Suprapubic skin (tissue), 4 donors: Measurements from ENCODE around the gene RCOR1. TPM values are rescaled to one million over a fixed set of nuclear protein-coding genes. Genes with fewer than 3 reads are reported as not detected.
"Not testable (repeated sequence)": the region's sequence is repeated elsewhere in the genome, so short reads cannot be mapped to it uniquely, and the experiment has no call there.

Experiments
- DNase-seq, 2 donors: peaks; one replicate each; pipeline ENCODE4 v3.0.0-alpha.2; 2019; ENCODE audit warnings: low spot score in 2 of 2
- H3K27ac ChIP-seq: fragments of 200-600 bp; sonication (generic); one replicate; pipeline ENCODE4 v1.5.1; 2019
- H3K27me3 ChIP-seq: fragments of 200-600 bp; sonication (generic); one replicate; pipeline ENCODE4 v1.5.1; 2019
- H3K36me3 ChIP-seq: fragments of 200-600 bp; sonication (generic); one replicate; pipeline ENCODE4 v1.5.1; 2019
- H3K4me1 ChIP-seq: fragments of 200-600 bp; sonication (generic); one replicate; pipeline ENCODE4 v1.5.1; 2019
- H3K4me3 ChIP-seq: fragments of 200-600 bp; sonication (generic); one replicate; pipeline ENCODE4 v1.5.1; 2019; ENCODE audit warnings: mild to moderate bottlenecking
- H3K9me3 ChIP-seq: fragments of 200-600 bp; sonication (generic); one replicate; pipeline ENCODE4 v1.5.1; 2019
- EP300 ChIP-seq: sonication (generic); formaldehyde crosslinking; IDR thresholded peaks from one replicate; pipeline ENCODE4 v1.6.1; 2017; ENCODE audit warnings: antibody characterized with exemption
- POLR2A ChIP-seq, 2 donors: fragments of 450-650 bp; IDR thresholded peaks; one replicate each; pipeline ENCODE4 v1.6.1; 2017; ENCODE audit warnings: antibody characterized with exemption in 2 of 2, mild to moderate bottlenecking in 2 of 2, moderate library complexity in 2 of 2
- POLR2AphosphoS5 ChIP-seq, 3 donors: sonication (generic); formaldehyde crosslinking; IDR thresholded peaks; one replicate each; pipeline ENCODE4 v1.6.1; 2017; ENCODE audit warnings: antibody characterized with exemption in 3 of 3
- WGBS: methylation state at CpG from one replicate; pipeline ENCODE4 v1.1.5; 2018; 5-methylcytosine and 5-hydroxymethylcytosine counted together
- total RNA-seq, 4 donors: library from RNA; depleted of rRNA; stranded (reverse); fragments of >200 nt; gene quantifications; one replicate each; pipeline ENCODE4 v1.1.0, GENCODE V29; 2016
- TF ChIP-seq, protein P1 (sequence below), 2 donors: fragments of 200-600 bp in 1 of 2; fragments of 450-650 bp in 1 of 2; sonication (generic) in 1 of 2; IDR thresholded peaks; one replicate each; pipeline ENCODE4 v1.5.1; 2016 to 2019; ENCODE audit warnings: antibody characterized with exemption in 2 of 2, mild to moderate bottlenecking in 1 of 2, moderate library complexity in 1 of 2

The RCOR1 gene
- total RNA-seq, 4 donors from 2014 or later: 20.6 to 27.7 (median 24.8) TPM

DNA sequence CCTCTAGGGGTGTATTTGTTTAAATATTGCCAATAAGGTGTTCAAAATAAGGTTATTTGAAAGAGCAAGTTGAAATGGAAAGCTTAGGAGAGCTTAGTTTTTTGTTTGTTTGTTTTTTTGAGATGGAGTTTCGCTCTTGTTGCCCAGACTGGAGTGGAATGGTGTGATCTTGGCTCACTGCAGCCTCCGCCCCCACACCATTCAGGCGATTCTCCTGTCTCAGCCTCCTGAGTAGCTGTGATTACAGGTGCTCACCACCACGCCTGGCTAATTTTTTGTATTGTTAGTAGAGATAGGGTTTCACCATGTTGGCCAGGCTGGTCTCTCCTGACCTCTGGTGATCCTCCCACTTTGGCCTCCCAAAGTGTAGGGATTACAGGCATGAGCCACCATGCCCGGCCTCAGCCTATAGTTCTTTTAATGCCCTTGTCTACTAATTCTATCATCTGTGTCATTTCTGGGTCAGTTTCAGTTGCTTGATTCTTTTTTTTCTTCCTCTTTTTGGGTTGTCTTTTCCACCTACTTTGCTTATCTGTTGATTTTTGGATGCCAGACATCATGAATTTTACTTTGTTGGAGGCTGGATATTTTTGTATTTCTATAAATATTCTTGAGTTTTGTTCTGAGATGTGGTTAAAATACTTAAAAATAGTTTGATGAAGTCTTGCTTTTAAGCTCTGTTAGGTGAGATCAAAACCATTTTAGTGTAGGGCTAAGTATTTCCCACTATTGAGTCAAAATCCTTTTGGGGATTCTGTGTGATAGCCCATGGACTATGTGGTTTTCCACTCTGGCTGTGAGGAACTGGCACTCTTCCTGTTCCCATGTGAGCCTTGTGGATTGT is 18.7 kb downstream of the RCOR1 start:
- TF ChIP-seq, protein P1, sequence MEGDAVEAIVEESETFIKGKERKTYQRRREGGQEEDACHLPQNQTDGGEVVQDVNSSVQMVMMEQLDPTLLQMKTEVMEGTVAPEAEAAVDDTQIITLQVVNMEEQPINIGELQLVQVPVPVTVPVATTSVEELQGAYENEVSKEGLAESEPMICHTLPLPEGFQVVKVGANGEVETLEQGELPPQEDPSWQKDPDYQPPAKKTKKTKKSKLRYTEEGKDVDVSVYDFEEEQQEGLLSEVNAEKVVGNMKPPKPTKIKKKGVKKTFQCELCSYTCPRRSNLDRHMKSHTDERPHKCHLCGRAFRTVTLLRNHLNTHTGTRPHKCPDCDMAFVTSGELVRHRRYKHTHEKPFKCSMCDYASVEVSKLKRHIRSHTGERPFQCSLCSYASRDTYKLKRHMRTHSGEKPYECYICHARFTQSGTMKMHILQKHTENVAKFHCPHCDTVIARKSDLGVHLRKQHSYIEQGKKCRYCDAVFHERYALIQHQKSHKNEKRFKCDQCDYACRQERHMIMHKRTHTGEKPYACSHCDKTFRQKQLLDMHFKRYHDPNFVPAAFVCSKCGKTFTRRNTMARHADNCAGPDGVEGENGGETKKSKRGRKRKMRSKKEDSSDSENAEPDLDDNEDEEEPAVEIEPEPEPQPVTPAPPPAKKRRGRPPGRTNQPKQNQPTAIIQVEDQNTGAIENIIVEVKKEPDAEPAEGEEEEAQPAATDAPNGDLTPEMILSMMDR (IDR thresholded peaks at IDR 0.05): no peak
- no peak for TF ChIP-seq EP300
- no peak for TF ChIP-seq POLR2AphosphoS5 (IDR thresholded peaks at IDR 0.05)
- TF ChIP-seq POLR2A (IDR thresholded peaks at IDR 0.05): no peak
- Histone ChIP-seq H3K9me3 (no peaks in the 10 kb centered on the region), H3K4me3 (no peak overlapping the region), H3K27me3 (no peaks in the 10 kb centered on the region), H3K36me3 (no peaks in the 10 kb centered on the region), H3K4me1 (peaks cover 10% of the 10 kb centered on the region), H3K27ac (no peak overlapping the region)
- DNase-seq: no peak
- 76% methylated on average over 5 of the region's 5 CpGs for WGBS

DNA sequence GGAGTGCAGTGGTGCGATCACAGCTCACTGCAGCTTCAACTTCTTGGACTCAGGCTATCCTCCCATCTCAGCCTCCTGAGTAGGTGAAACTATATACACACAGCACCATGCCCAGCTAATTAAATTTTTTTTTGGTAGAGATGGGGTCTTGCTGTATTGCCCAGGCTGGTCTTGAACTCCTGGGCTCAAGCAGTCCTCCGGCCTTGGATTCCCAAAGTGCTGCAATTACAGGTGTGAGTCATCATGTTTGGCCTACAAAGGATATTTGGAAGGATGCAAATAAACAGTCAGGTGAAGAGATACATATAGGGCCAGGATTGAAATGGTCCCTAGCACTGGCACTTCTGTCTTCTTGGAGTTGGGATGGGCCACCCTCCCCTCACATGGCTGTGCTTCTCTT is 23.9 kb downstream of the RCOR1 start:
- peaks cover 11% of the 10 kb centered on the region for H3K4me1 ChIP-seq
- no peak for DNase-seq

DNA sequence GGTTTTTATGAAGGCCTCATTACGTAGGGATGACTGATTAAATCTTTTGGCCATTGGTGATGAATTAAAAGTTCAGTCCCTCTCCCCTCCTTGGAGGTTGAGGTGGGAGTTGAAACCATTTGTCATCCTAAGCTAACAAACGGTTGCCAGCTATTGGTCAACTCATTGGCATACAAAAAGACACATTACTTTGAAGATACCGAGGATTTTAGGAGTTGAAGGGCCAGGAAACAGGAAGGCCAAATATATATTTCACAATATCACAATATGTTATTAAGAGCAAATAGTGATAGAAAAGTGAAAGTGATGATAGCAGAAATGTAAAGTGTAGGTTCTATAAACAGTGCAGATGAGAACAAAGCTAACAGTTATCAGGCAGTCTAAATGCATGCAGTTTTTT is 24.4 kb downstream of the RCOR1 start:
- H3K27ac ChIP-seq: peak overlapping the region; percentile 20
- 54% methylated on average over 3 of the region's 3 CpGs for WGBS

More for the DNA sequence above, 23.9 kb downstream of the RCOR1 start:
- WGBS: 79% methylated on average over 2 of the region's 2 CpGs
- Histone ChIP-seq H3K27ac (peak overlapping the region; percentile 20), H3K4me3 (no peak overlapping the region), H3K27me3 (no peaks in the 10 kb centered on the region), H3K36me3 (no peaks in the 10 kb centered on the region), H3K9me3 (no peaks in the 10 kb centered on the region)
- no peak for TF ChIP-seq POLR2AphosphoS5 (IDR thresholded peaks at IDR 0.05)
- TF ChIP-seq, protein P1 (IDR thresholded peaks at IDR 0.05): no peak

DNA sequence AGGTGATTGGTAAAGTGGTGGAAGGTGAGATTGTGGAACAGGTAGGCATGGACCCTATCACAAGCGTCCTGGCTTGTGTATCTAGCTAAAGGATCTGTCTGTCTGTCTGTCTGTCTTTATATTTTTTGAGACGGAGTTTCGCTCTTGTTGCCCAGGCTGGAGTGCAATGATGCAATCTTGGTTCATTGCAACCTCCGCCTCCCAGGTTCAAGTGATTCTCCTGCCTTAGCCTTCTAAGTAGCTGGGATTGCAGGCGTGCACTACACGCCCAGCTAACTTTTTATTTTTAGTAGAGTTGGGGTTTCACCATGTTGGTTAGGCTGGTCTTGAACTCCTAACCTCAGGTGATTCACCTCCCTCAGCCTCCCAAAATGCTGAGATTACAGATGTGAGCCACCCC is 26.6 kb downstream of the RCOR1 start:
- not testable (repeated sequence) for H3K4me3 ChIP-seq, H3K9me3 ChIP-seq, DNase-seq, H3K27ac ChIP-seq, H3K36me3 ChIP-seq, H3K27me3 ChIP-seq
- peaks cover 12% of the 10 kb centered on the region for H3K4me1 ChIP-seq
- WGBS: 91% methylated on average over 6 of the region's 6 CpGs

More for the DNA sequence above, 24.4 kb downstream of the RCOR1 start:
- Histone ChIP-seq H3K36me3 (no peaks in the 10 kb centered on the region), H3K4me1 (peaks cover 7% of the 10 kb centered on the region), H3K27me3 (no peaks in the 10 kb centered on the region), H3K4me3 (no peak overlapping the region), H3K9me3 (no peaks in the 10 kb centered on the region)
- no peak for DNase-seq
- no peak for TF ChIP-seq POLR2AphosphoS5 (IDR thresholded peaks at IDR 0.05)
- TF ChIP-seq EP300: no peak
- TF ChIP-seq, protein P1 (IDR thresholded peaks at IDR 0.05): no peak
- no peak for TF ChIP-seq POLR2A (IDR thresholded peaks at IDR 0.05)

DNA sequence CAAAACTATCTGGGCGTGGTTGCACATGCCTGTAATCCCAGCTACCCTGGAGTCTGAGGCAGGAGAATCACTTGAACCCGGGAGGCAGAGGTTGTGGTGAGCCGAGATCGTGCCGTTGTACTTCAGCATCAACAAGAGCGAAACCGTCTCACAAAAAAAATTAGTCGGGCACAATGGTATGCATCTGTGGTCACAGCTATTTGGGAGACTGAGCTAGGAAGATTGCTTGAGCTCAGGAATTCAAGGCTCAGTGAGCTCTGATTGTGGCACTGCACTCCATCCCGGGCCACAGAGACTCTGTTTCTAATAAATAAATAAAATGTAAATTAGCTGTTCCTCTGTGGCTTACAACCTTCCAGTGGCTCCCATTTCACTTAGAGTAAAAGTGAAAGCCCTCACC is 28.0 kb downstream of the RCOR1 start:
- H3K36me3 ChIP-seq: no peaks in the 10 kb centered on the region
- H3K27me3 ChIP-seq: no peaks in the 10 kb centered on the region
- H3K4me1 ChIP-seq: peaks cover 12% of the 10 kb centered on the region
- 94% methylated on average over 9 of the region's 9 CpGs for WGBS
- H3K9me3 ChIP-seq: no peaks in the 10 kb centered on the region
- TF ChIP-seq POLR2AphosphoS5 (IDR thresholded peaks at IDR 0.05): no peak
- TF ChIP-seq POLR2A (IDR thresholded peaks at IDR 0.05): no peak
- TF ChIP-seq, protein P1 (IDR thresholded peaks at IDR 0.05): no peak
- no peak for TF ChIP-seq EP300
- DNase-seq: no peak
- H3K27ac ChIP-seq: no peak overlapping the region
- H3K4me3 ChIP-seq: no peak overlapping the region
